Measurements from ENCODE around the gene NLRP12. TPM values are rescaled to one million over a fixed set of nuclear protein-coding genes. Genes with fewer than 3 reads are reported as not detected.

The NLRP12 gene
- total and polyA plus RNA-seq, 7 donors: 0.04 to 0.44 (median 0.17) TPM

Other genes starting within 250 kb of the NLRP12 start
- under 1 TPM in 1 of 4 donors, not detected in 3; 0.36 TPM for gene DPRX, start 192.3 kb downstream of the NLRP12 start, total RNA-seq
- not detected for gene DPRX, start 192.3 kb downstream of the NLRP12 start, polyA plus RNA-seq
- 10 to 100 TPM; 17.0 to 23.3 (median 20.3) TPM for gene MYADM, start 43.6 kb upstream of the NLRP12 start, total RNA-seq
- gene MYADM, start 43.6 kb upstream of the NLRP12 start, polyA plus RNA-seq: 10 to 100 TPM in 1 of 3 donors, 1 to 10 TPM in 2; 5.5 to 17.2 (median 7.7) TPM
- gene PRKCG, start 57.9 kb upstream of the NLRP12 start, total RNA-seq: not detected
- gene PRKCG, start 57.9 kb upstream of the NLRP12 start, polyA plus RNA-seq: under 1 TPM in 1 of 3 donors, not detected in 2; 0.01 TPM
- gene CACNG7, start 85.0 kb upstream of the NLRP12 start, total RNA-seq: not detected
- gene CACNG7, start 85.0 kb upstream of the NLRP12 start, polyA plus RNA-seq: under 1 TPM in 1 of 3 donors, not detected in 2; 0.05 TPM
- under 1 TPM; 0.15 to 0.26 (median 0.17) TPM for gene CACNG8, start 138.6 kb upstream of the NLRP12 start, total RNA-seq
- under 1 TPM; 0.04 to 0.42 (median 0.08) TPM for gene CACNG8, start 138.6 kb upstream of the NLRP12 start, polyA plus RNA-seq
- 10 to 100 TPM; 18.4 to 33.1 (median 28.5) TPM for gene CACNG6, start 167.3 kb upstream of the NLRP12 start, total RNA-seq
- gene CACNG6, start 167.3 kb upstream of the NLRP12 start, polyA plus RNA-seq: 10 to 100 TPM in 2 of 3 donors, 1 to 10 TPM in 1; 2.1 to 20.4 (median 19.0) TPM
- not detected for gene VSTM1, start 239.6 kb upstream of the NLRP12 start, total RNA-seq
- gene VSTM1, start 239.6 kb upstream of the NLRP12 start, polyA plus RNA-seq: not detected

Data from psoas muscle (tissue), 7 donors.